GM12878 (cell line): ENCODE data around the gene CAMKK2. TPM values are rescaled to one million over a fixed set of nuclear protein-coding genes. Genes with fewer than 3 reads are reported as not detected.

Experiments
- ATAC-seq: fragments of 200-7000 bp; cut with Tn5 transposase; 3 replicates; pipeline ENCODE4 v1.9.1; 2020; ENCODE audit warnings: mild to moderate bottlenecking, moderate library complexity
- BruUV-seq: library from RNA; stranded (reverse); fragments of 400-500 nt; replicated peaks from 2 replicates; lab custom pipeline; 2021; lab: Mats Ljungman, UMichigan
- CTCF ChIA-PET: fragments of 300-600 bp; sonication (Branson Sonifier 250); formaldehyde crosslinking; extraction: SDS; loops from one replicate; lab custom pipeline; 2021; ENCODE audit warnings: inconsistent platforms; lab: Yijun Ruan, JAX
- POLR2A ChIA-PET: fragments of 350-600 bp; formaldehyde crosslinking; extraction: SDS; loops from one replicate; lab custom pipeline; 2021; ENCODE audit warnings: inconsistent platforms; lab: Charles Lee
- RAD21 ChIA-PET: fragments of 300-600 bp; sonication (Branson Sonifier 250); formaldehyde crosslinking; loops from one replicate; lab custom pipeline; 2023; ENCODE audit warnings: antibody characterized with exemption; ENCODE audit not compliant: unreplicated experiment; lab: Charles Lee
- SMC1A ChIA-PET: fragments of 300-600 bp; sonication (Branson Sonifier 250); formaldehyde crosslinking; loops from one replicate; lab custom pipeline; 2023; ENCODE audit not compliant: unreplicated experiment, uncharacterized antibody; lab: Charles Lee
- DNase-seq: peaks from one replicate; pipeline ENCODE4 v3.0.0-alpha.2; 2011; ENCODE audit warnings: low read depth, low spot score
- FAIRE-seq: peaks from 3 replicates; lab custom pipeline; 2011; peaks lifted over from hg19 to GRCh38; lab: Jason Lieb, UNC
- H2AFZ ChIP-seq: 2 replicates; pipeline ENCODE4 v1.6.0; 2011; ENCODE audit warnings: low read depth, low read length, control low read depth; ENCODE audit not compliant: control insufficient read depth
- H3K27ac ChIP-seq: 2 replicates; pipeline ENCODE4 v1.5.1; 2011; ENCODE audit warnings: control low read depth; ENCODE audit not compliant: control insufficient read depth, insufficient read depth
- H3K27me3 ChIP-seq, 2 experiments: replicated peaks in 1 of 2; 2 replicates each; pipeline versions ENCODE4 v1.6.0 to v1.6.1; 2011; ENCODE audit warnings: low read length in 1 of 2; ENCODE audit not compliant: control insufficient read depth in 2 of 2, insufficient read depth in 2 of 2
- H3K36me3 ChIP-seq, 2 experiments: 2 replicates each; pipeline ENCODE4 v1.5.1; 2011; ENCODE audit warnings: low read length in 1 of 2; ENCODE audit not compliant: control insufficient read depth in 2 of 2, insufficient read depth in 2 of 2
- H3K4me1 ChIP-seq: 2 replicates; pipeline ENCODE4 v1.6.1; 2011; ENCODE audit warnings: mild to moderate bottlenecking, low read length, moderate library complexity, mixed read lengths; ENCODE audit not compliant: control insufficient read depth, insufficient read depth
- H3K4me2 ChIP-seq: 2 replicates; pipeline ENCODE4 v1.6.0; 2011; ENCODE audit warnings: control low read depth; ENCODE audit not compliant: control insufficient read depth, insufficient read depth
- H3K4me3 ChIP-seq: fragments of 200-600 bp; sonication (generic); 2 replicates; pipeline ENCODE4 v1.5.1; 2016
- H3K79me2 ChIP-seq: 2 replicates; pipeline ENCODE4 v1.6.0; 2011; ENCODE audit warnings: low read length; ENCODE audit not compliant: control insufficient read depth, insufficient read depth
- H3K9ac ChIP-seq: 2 replicates; pipeline ENCODE4 v1.8.0; 2011; ENCODE audit warnings: low read length, control low read depth, mixed read lengths; ENCODE audit not compliant: control insufficient read depth, insufficient read depth
- H3K9me3 ChIP-seq: replicated peaks from 3 replicates; pipeline ENCODE4 v1.5.1; 2011; ENCODE audit warnings: mild to moderate bottlenecking, low read length; ENCODE audit not compliant: control insufficient read depth, insufficient read depth
- H4K20me1 ChIP-seq: 2 replicates; pipeline ENCODE4 v1.6.0; 2011; ENCODE audit not compliant: control insufficient read depth, insufficient read depth
- BCL11A ChIP-seq: IDR thresholded peaks from 2 replicates; pipeline ENCODE4 v1.6.1; 2011; ENCODE audit warnings: low read depth, low read length
- FOXM1 ChIP-seq: IDR thresholded peaks from 2 replicates; pipeline ENCODE4 v1.6.1; 2012; ENCODE audit warnings: low read depth, mild to moderate bottlenecking, inconsistent platforms, low read length, moderate library complexity
- MTA3 ChIP-seq: IDR thresholded peaks from 2 replicates; pipeline ENCODE4 v1.6.1; 2012; ENCODE audit warnings: low read length, inconsistent platforms, borderline replicate concordance
- NFIC ChIP-seq: IDR thresholded peaks from 2 replicates; pipeline ENCODE4 v1.6.1; 2012; ENCODE audit warnings: low read depth, mild to moderate bottlenecking, inconsistent platforms, low read length, moderate library complexity
- SUZ12 ChIP-seq: fragments of 200-600 bp; sonication (generic); IDR thresholded peaks from one replicate; pipeline ENCODE4 v1.6.1; 2018; ENCODE audit warnings: antibody characterized with exemption, mild to moderate bottlenecking; ENCODE audit not compliant: unreplicated experiment
- YBX1 ChIP-seq: fragments of 450-650 bp; IDR thresholded peaks from 2 replicates; pipeline ENCODE4 v1.6.1; 2016; ENCODE audit warnings: antibody characterized with exemption
- WGBS: methylation state at CpG from one replicate; pipeline ENCODE4 v1.1.6; 2016; ENCODE audit warnings: low lambda C conversion rate; ENCODE audit not compliant: insufficient replicate concordance, insufficient coverage; ENCODE audit errors: missing lambda C conversion rate; 5-methylcytosine and 5-hydroxymethylcytosine counted together
- in situ Hi-C: fragments of 300-500 bp; cut with MboI; formaldehyde crosslinking; loops from 9 replicates; pipeline ENCODE4 v1.14.3; 2018; ENCODE audit warnings: mixed read lengths
- intact Hi-C: fragments of 100-400 bp; cut with micrococcal nuclease; formaldehyde crosslinking; loops from one replicate; pipeline ENCODE4 v1.14.2; 2022; ENCODE audit not compliant: unreplicated experiment
- polyA plus RNA-seq, 11 experiments: library from polyadenylated mRNA; depleted of rRNA in 4 of 11; unstranded in 6 of 11; stranded (reverse) in 5 of 11; fragments of >200 nt; fragmentation: Nextera tagmentation in 4 of 11; fragmentation: Illumina TruSeq in 1 of 11; extraction: Ambion mirVana in 4 of 11; extraction: Trizol in 1 of 11; gene quantifications; 1 replicate in 1 of 11; 2 replicates in 10 of 11; pipeline versions ENCODE4 v1.2.1 to v1.2.3, GENCODE V29; 2011 to 2016; ENCODE audit warnings: inconsistent platforms in 2 of 11, missing spikeins in 2 of 11, low read depth in 1 of 11
- total RNA-seq, 4 experiments: library from RNA; depleted of rRNA in 3 of 4; stranded (reverse); fragments of >200 nt in 3 of 4; fragmentation: Illumina TruSeq in 1 of 4; extraction: Trizol in 1 of 4; gene quantifications; 2 replicates each; pipeline versions ENCODE4 v1.2.1 to v1.2.3, GENCODE V29; 2013 to 2021
- TF ChIP-seq, protein P1 (sequence below): fragments of 450-650 bp; IDR thresholded peaks from 2 replicates; pipeline ENCODE4 v1.6.1; 2016; ENCODE audit warnings: mild to moderate bottlenecking
- TF ChIP-seq, protein P2 (sequence below): IDR thresholded peaks from 2 replicates; pipeline ENCODE4 v1.6.1; 2012; ENCODE audit warnings: mild to moderate bottlenecking, low read depth, low read length
- TF ChIP-seq, protein P3 (sequence below): IDR thresholded peaks from 2 replicates; pipeline ENCODE4 v1.6.1; 2011; ENCODE audit warnings: low read depth, low read length, improper control_type of control experiment, borderline replicate concordance
- TF ChIP-seq, protein P4 (sequence below): fragments of 450-650 bp; IDR thresholded peaks from 2 replicates; pipeline ENCODE4 v1.6.1; 2018; ENCODE audit warnings: mild to moderate bottlenecking, low read depth, moderate library complexity; ENCODE audit not compliant: partially characterized antibody

CAMKK2 gene
- total and polyA plus RNA-seq, 10 of the 15 experiments (the other 5 are each of a cell fraction or from before 2014, with no cell fraction given) = 5.2 to 40.6 (median 26.6) TPM

DNA sequence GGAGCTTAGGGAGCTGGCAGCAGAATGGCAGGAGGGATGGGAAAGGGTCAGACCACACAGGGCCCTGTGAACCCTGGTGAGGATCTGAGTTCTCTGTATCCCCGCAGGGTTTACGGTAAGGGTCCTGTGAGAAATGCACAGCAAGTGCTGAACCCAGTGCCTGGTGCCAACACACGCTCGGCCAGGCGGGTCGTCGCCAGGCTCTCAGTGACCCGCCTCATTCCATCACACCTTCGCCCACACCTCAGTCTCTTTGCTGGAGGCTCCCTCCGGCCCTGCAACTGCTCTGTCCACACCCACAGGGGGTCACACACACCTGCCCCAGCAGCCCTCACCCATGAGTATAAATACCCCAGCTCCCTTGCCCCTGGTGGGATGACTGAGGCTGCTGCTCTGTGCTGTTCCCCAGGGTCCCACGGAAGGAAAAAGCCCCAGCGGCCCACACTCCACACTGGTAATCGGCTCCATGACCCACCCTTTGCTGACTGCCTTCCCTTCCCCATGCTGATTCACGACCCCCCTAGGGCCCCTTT, 23.1 kb downstream of the CAMKK2 start:
- FAIRE-seq (no peak), ATAC-seq (no peak), DNase-seq (no peak)
- Histone ChIP-seq H3K9ac (no peak overlapping the region), H3K4me2 (no peak overlapping the region), H3K4me1 (peaks cover 4% of the 10 kb centered on the region), H3K36me3 (peaks cover 6 to 15% of the 10 kb centered on the region in 2 experiments), H3K27me3 (no peaks in the 10 kb centered on the region), H3K79me2 (peaks cover 4% of the 10 kb centered on the region), H4K20me1 (no peaks in the 10 kb centered on the region), H3K4me3 (no peak overlapping the region), H3K9me3 (no peaks in the 10 kb centered on the region), H3K27ac (no peak overlapping the region), H2AFZ (no peak overlapping the region)
- intact Hi-C loops (no loop called here), in situ Hi-C loops (no loop called here)
- ChIA-PET RAD21 (no interaction called here), CTCF (no interaction called here), SMC1A (interaction anchor here (1.2 kb wide), 1 partner anchor 23 kb away, joined by 3 read pairs; no protein-coding TSS in a partner anchor), POLR2A (interaction anchor here (1.1 kb wide), 1 partner anchor 24 kb away, joined by 4 read pairs; no protein-coding TSS in a partner anchor)
- WGBS = 84% methylated on average over 12 of the region's 14 CpGs
- BruUV-seq = no TSS peak
- TF ChIP-seq, protein P1, sequence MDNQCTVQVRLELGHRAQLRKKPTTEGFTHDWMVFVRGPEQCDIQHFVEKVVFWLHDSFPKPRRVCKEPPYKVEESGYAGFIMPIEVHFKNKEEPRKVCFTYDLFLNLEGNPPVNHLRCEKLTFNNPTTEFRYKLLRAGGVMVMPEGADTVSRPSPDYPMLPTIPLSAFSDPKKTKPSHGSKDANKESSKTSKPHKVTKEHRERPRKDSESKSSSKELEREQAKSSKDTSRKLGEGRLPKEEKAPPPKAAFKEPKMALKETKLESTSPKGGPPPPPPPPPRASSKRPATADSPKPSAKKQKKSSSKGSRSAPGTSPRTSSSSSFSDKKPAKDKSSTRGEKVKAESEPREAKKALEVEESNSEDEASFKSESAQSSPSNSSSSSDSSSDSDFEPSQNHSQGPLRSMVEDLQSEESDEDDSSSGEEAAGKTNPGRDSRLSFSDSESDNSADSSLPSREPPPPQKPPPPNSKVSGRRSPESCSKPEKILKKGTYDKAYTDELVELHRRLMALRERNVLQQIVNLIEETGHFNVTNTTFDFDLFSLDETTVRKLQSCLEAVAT = no peak
- TF ChIP-seq, protein P2, sequence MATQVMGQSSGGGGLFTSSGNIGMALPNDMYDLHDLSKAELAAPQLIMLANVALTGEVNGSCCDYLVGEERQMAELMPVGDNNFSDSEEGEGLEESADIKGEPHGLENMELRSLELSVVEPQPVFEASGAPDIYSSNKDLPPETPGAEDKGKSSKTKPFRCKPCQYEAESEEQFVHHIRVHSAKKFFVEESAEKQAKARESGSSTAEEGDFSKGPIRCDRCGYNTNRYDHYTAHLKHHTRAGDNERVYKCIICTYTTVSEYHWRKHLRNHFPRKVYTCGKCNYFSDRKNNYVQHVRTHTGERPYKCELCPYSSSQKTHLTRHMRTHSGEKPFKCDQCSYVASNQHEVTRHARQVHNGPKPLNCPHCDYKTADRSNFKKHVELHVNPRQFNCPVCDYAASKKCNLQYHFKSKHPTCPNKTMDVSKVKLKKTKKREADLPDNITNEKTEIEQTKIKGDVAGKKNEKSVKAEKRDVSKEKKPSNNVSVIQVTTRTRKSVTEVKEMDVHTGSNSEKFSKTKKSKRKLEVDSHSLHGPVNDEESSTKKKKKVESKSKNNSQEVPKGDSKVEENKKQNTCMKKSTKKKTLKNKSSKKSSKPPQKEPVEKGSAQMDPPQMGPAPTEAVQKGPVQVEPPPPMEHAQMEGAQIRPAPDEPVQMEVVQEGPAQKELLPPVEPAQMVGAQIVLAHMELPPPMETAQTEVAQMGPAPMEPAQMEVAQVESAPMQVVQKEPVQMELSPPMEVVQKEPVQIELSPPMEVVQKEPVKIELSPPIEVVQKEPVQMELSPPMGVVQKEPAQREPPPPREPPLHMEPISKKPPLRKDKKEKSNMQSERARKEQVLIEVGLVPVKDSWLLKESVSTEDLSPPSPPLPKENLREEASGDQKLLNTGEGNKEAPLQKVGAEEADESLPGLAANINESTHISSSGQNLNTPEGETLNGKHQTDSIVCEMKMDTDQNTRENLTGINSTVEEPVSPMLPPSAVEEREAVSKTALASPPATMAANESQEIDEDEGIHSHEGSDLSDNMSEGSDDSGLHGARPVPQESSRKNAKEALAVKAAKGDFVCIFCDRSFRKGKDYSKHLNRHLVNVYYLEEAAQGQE = no peak
- TF ChIP-seq, protein P3, sequence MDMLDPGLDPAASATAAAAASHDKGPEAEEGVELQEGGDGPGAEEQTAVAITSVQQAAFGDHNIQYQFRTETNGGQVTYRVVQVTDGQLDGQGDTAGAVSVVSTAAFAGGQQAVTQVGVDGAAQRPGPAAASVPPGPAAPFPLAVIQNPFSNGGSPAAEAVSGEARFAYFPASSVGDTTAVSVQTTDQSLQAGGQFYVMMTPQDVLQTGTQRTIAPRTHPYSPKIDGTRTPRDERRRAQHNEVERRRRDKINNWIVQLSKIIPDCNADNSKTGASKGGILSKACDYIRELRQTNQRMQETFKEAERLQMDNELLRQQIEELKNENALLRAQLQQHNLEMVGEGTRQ = no peak
- no peak for TF ChIP-seq SUZ12
- TF ChIP-seq FOXM1 = no peak
- no peak for TF ChIP-seq BCL11A
- no peak for TF ChIP-seq MTA3
- no peak for TF ChIP-seq NFIC
- TF ChIP-seq, protein P4, sequence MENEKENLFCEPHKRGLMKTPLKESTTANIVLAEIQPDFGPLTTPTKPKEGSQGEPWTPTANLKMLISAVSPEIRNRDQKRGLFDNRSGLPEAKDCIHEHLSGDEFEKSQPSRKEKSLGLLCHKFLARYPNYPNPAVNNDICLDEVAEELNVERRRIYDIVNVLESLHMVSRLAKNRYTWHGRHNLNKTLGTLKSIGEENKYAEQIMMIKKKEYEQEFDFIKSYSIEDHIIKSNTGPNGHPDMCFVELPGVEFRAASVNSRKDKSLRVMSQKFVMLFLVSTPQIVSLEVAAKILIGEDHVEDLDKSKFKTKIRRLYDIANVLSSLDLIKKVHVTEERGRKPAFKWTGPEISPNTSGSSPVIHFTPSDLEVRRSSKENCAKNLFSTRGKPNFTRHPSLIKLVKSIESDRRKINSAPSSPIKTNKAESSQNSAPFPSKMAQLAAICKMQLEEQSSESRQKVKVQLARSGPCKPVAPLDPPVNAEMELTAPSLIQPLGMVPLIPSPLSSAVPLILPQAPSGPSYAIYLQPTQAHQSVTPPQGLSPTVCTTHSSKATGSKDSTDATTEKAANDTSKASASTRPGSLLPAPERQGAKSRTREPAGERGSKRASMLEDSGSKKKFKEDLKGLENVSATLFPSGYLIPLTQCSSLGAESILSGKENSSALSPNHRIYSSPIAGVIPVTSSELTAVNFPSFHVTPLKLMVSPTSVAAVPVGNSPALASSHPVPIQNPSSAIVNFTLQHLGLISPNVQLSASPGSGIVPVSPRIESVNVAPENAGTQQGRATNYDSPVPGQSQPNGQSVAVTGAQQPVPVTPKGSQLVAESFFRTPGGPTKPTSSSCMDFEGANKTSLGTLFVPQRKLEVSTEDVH = no peak
- TF ChIP-seq YBX1 = no peak
